ENCODE measurements around the gene CDCA8. TPM values are rescaled to one million over a fixed set of nuclear protein-coding genes. Genes with fewer than 3 reads are reported as not detected.

The CDCA8 gene
- total and polyA plus RNA-seq, 2 experiments from 2014 or later, result 31.6 to 37.9 TPM

- TF ChIP-seq ZNF114 (CRISPR knock-in tag; IDR thresholded peaks at IDR 0.05) (no peak), CTCF (conservative IDR thresholded peaks at IDR 0.05; ENCODE audit: low read depth in 2 of 2) (no peak), EZH2 (IDR thresholded peaks at IDR 0.05; ENCODE audit: low read depth, unreplicated experiment) (no peak), NANOG (IDR thresholded peaks at IDR 0.05; ENCODE audit: borderline replicate concordance) (no peak), ETS1 (IDR thresholded peaks at IDR 0.05) (no peak), ZNF331 (CRISPR knock-in tag; IDR thresholded peaks at IDR 0.05; ENCODE audit: low read depth) (no peak), POLR2AphosphoS5 (IDR thresholded peaks at IDR 0.05; ENCODE audit: low read depth) (no peak), REST (IDR thresholded peaks at IDR 0.05; ENCODE audit: unreplicated experiment) (no peak), CREB1 (CRISPR knock-in tag; IDR thresholded peaks at IDR 0.05; ENCODE audit: low read depth) (no peak), JUNB (IDR thresholded peaks at IDR 0.05; ENCODE audit: unreplicated experiment) (no peak)
Observed at GRCh38 chr1:37726751-37727585, 34.7 kb downstream of the CDCA8 start (continued).

- Mint-ChIP-seq H3K27me3 (ENCODE audit: insufficient read depth, low read depth, poor library complexity) (peaks cover 10% of the 10 kb centered on the region), H3K27ac (no peak overlapping the region), H3K4me3 (no peak overlapping the region), H3K36me3 (ENCODE audit: low read depth) (no peaks in the 10 kb centered on the region), H3K9me3 (no peaks in the 10 kb centered on the region), H3K4me1 (peaks cover 9% of the 10 kb centered on the region; the same call in 1 of the 3 replicates)
- H3K79me2 ChIP-seq (replicated peaks; ENCODE audit: insufficient read depth), result no peaks in the 10 kb centered on the region
- H4K20me1 ChIP-seq (replicated peaks; ENCODE audit: insufficient read depth), result 0 out of 2 replicates have a peak, but pooled peaks cover 2% of the 10 kb centered on the region
- H2AFZ ChIP-seq, result no peak overlapping the region
- no peak overlapping the region for H3K4me3 ChIP-seq
- no peaks in the 10 kb centered on the region; the same call in 1 of the 2 replicates for H3K4me1 ChIP-seq (ENCODE audit: insufficient read depth)
- H3K27ac ChIP-seq (ENCODE audit: low read depth), result no peak overlapping the region
- DNase-seq (ENCODE audit: low spot score) (no peak), ATAC-seq (no peak)
- no peak overlapping the region for H3K4me2 ChIP-seq
- no peaks in the 10 kb centered on the region for H3K36me3 ChIP-seq (ENCODE audit: insufficient read depth)
- no peak for TF ChIP-seq ETS1 (IDR thresholded peaks at IDR 0.05)
- H3K9me2 ChIP-seq (ENCODE audit: insufficient read depth), result no peaks in the 10 kb centered on the region
- no peaks in the 10 kb centered on the region for H3K27me3 ChIP-seq (ENCODE audit: insufficient read depth)
- no peaks in the 10 kb centered on the region for H3F3A ChIP-seq (replicated peaks; ENCODE audit: low read depth)
Observed at GRCh38 chr1:37728416-37728815, 36.1 kb downstream of the CDCA8 start.
